HCT116 (cell line): ENCODE measurements around the gene APCDD1L. TPM values are rescaled to one million over a fixed set of nuclear protein-coding genes. Genes with fewer than 3 reads are reported as not detected.

Experiments used
- ATAC-seq: fragments of 200-7000 bp; cut with Tn5 transposase; 2 replicates; pipeline ENCODE4 v1.9.1; 2020; ENCODE audit warnings: mild to moderate bottlenecking, moderate library complexity
- BruUV-seq: library from RNA; stranded (reverse); fragments of 400-500 nt; replicated peaks from 2 replicates; lab custom pipeline; 2021; lab: Mats Ljungman, UMichigan
- CTCF ChIA-PET: fragments of 300-600 bp; sonication (Branson Sonifier 250); formaldehyde crosslinking; loops from one replicate; lab custom pipeline; 2021; ENCODE audit warnings: antibody characterized with exemption; lab: Charles Lee
- POLR2A ChIA-PET: fragments of 300-600, 350-600 bp; sonication (Branson Sonifier 250); formaldehyde crosslinking; loops from one replicate; lab custom pipeline; 2021; ENCODE audit warnings: antibody characterized with exemption; lab: Charles Lee
- RAD21 ChIA-PET, 2 experiments: fragments of 300-600 bp; sonication (Branson Sonifier 250); formaldehyde crosslinking; loops; one replicate each; lab custom pipeline; 2023; ENCODE audit warnings: low total read pairs in 2 of 2; ENCODE audit not compliant: uncharacterized antibody in 2 of 2, unreplicated experiment in 2 of 2, low non-redundant PET in 1 of 2; lab: Charles Lee
- DNase-seq: peaks from one replicate; pipeline ENCODE4 v3.0.0-alpha.2; 2010; ENCODE audit warnings: low read depth, low spot score
- H2AFZ ChIP-seq: fragments of 200-600 bp; shearing (Covaris generic), sonication (generic); 2 replicates; pipeline ENCODE4 v1.6.1; 2017; ENCODE audit warnings: low read depth, mixed run types, mixed read lengths, antibody characterized with exemption, low read length; ENCODE audit not compliant: poor library complexity, severe bottlenecking
- H3K27ac ChIP-seq: 2 replicates; pipeline ENCODE4 v1.5.1; 2012; ENCODE audit warnings: low read depth, low read length
- H3K27me3 ChIP-seq: fragments of 200-600 bp; sonication (generic); 2 replicates; pipeline ENCODE4 v1.6.1; 2016; ENCODE audit warnings: mixed run types, low read length, mixed read lengths; ENCODE audit not compliant: insufficient read depth
- H3K36me3 ChIP-seq, 2 experiments: fragments of 200-500 bp in 1 of 2; fragments of 200-600 bp in 1 of 2; sonication (Bioruptor generic) in 1 of 2; sonication (generic) in 1 of 2; 2 replicates each; pipeline versions ENCODE4 v1.5.1 to v1.6.1; 2014 to 2016; ENCODE audit warnings: low read length in 2 of 2, inconsistent platforms in 1 of 2, mixed read lengths in 1 of 2, mixed run types in 1 of 2; ENCODE audit not compliant: insufficient read depth in 2 of 2, control insufficient read depth in 1 of 2
- H3K4me1 ChIP-seq, 2 experiments: fragments of 200-600 bp in 1 of 2; sonication (generic) in 1 of 2; 2 replicates each; pipeline versions ENCODE4 v1.5.1 to v1.6.1; 2012 to 2017; ENCODE audit warnings: low read length in 2 of 2, inconsistent platforms in 1 of 2, mild to moderate bottlenecking in 1 of 2, mixed read lengths in 1 of 2, mixed run types in 1 of 2, moderate library complexity in 1 of 2; ENCODE audit not compliant: insufficient read depth in 2 of 2, control insufficient read depth in 1 of 2
- H3K4me2 ChIP-seq: fragments of 200-600 bp; sonication (generic); 2 replicates; pipeline ENCODE4 v1.6.1; 2017; ENCODE audit warnings: mixed run types, low read length, mixed read lengths
- H3K4me3 ChIP-seq, 2 experiments: fragments of 200-600 bp in 1 of 2; sonication (generic) in 1 of 2; replicated peaks in 1 of 2; 2 replicates each; pipeline ENCODE4 v1.5.1; 2011 to 2016; ENCODE audit warnings: low read length in 2 of 2, control low read depth in 1 of 2, low read depth in 1 of 2, mild to moderate bottlenecking in 1 of 2, mixed read lengths in 1 of 2, mixed run types in 1 of 2
- H3K79me2 ChIP-seq: fragments of 200-600 bp; sonication (generic); 2 replicates; pipeline ENCODE4 v1.6.1; 2017; ENCODE audit warnings: mild to moderate bottlenecking, mixed run types, low read length, moderate library complexity, mixed read lengths; ENCODE audit not compliant: insufficient read depth
- H3K9ac ChIP-seq: fragments of 200-600 bp; sonication (generic); 2 replicates; pipeline ENCODE4 v1.6.1; 2016; ENCODE audit warnings: low read length, mixed read lengths
- H3K9me2 ChIP-seq: fragments of 200-600 bp; sonication (generic), shearing (Covaris generic); 2 replicates; pipeline ENCODE4 v1.6.1; 2017; ENCODE audit warnings: mixed run types, mild to moderate bottlenecking, moderate library complexity; ENCODE audit not compliant: insufficient read depth
- H3K9me3 ChIP-seq, 2 experiments: fragments of 200-500 bp in 1 of 2; fragments of 200-600 bp in 1 of 2; sonication (Bioruptor generic) in 1 of 2; sonication (generic) in 1 of 2; 2 replicates each; pipeline ENCODE4 v1.6.1; 2014 to 2017; ENCODE audit warnings: low read length in 2 of 2, mixed read lengths in 2 of 2, inconsistent platforms in 1 of 2, low read depth in 1 of 2, mild to moderate bottlenecking in 1 of 2, mixed run types in 1 of 2, moderate library complexity in 1 of 2; ENCODE audit not compliant: control insufficient read depth in 1 of 2, insufficient read depth in 1 of 2
- H4K20me1 ChIP-seq: fragments of 200-600 bp; sonication (generic), shearing (Covaris generic); 2 replicates; pipeline ENCODE4 v1.6.1; 2017; ENCODE audit warnings: mixed run types, mild to moderate bottlenecking, moderate library complexity; ENCODE audit not compliant: insufficient read depth
- EGR1 ChIP-seq: IDR thresholded peaks from 2 replicates; pipeline ENCODE4 v1.6.1; 2012; ENCODE audit warnings: low read depth
- EZH2 ChIP-seq: fragments of 200-600 bp; sonication (generic); IDR thresholded peaks from 2 replicates; pipeline ENCODE4 v1.6.1; 2017; ENCODE audit warnings: antibody characterized with exemption, mixed run types
- FOSL1 ChIP-seq: IDR thresholded peaks from 2 replicates; pipeline ENCODE4 v1.6.1; 2012; ENCODE audit warnings: low read depth
- REST ChIP-seq: IDR thresholded peaks from 2 replicates; pipeline ENCODE4 v1.6.1; 2012; ENCODE audit warnings: low read depth
- SRF ChIP-seq: IDR thresholded peaks from 2 replicates; pipeline ENCODE4 v1.6.1; 2012; ENCODE audit warnings: low read depth
- ZBTB33 ChIP-seq: IDR thresholded peaks from 2 replicates; pipeline ENCODE4 v1.6.1; 2011; ENCODE audit warnings: mild to moderate bottlenecking, low read length, moderate library complexity; ENCODE audit not compliant: insufficient replicate concordance; ENCODE audit errors: extremely low read depth
- ZFX ChIP-seq: fragments of 450-650 bp; IDR thresholded peaks from 2 replicates; pipeline ENCODE4 v1.6.1; 2017
- ZNF274 ChIP-seq: fragments of 200-500 bp; sonication (Bioruptor generic); IDR thresholded peaks from 2 replicates; pipeline ENCODE4 v1.6.1; 2014; ENCODE audit warnings: mild to moderate bottlenecking, low read depth, low read length, inconsistent platforms
- intact Hi-C: fragments of 100-400 bp; cut with micrococcal nuclease; formaldehyde crosslinking; loops from 2 replicates; pipeline ENCODE4 v1.10.0; 2022
- total RNA-seq: library from RNA; stranded (reverse); gene quantifications from one replicate; pipeline ENCODE4 v1.2.1, GENCODE V29; 2021; ENCODE audit not compliant: unreplicated experiment
- TF ChIP-seq, protein P1 (sequence below): IDR thresholded peaks from 2 replicates; pipeline ENCODE4 v1.6.1; 2012

The APCDD1L gene
- total RNA-seq, 1 experiment from 2014 or later: not detected

- TF ChIP-seq, protein P1, sequence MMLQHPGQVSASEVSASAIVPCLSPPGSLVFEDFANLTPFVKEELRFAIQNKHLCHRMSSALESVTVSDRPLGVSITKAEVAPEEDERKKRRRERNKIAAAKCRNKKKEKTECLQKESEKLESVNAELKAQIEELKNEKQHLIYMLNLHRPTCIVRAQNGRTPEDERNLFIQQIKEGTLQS: no peak
- TF ChIP-seq EGR1: no peak
- no peak for TF ChIP-seq ZFX
Measured at GRCh38 chr20:58450254-58450653, 64.9 kb downstream of the APCDD1L start (continued).

GRCh38 chr20:58449681-58450221, 65.4 kb downstream of the APCDD1L start:
- no peak overlapping the region for H2AFZ ChIP-seq
- H3K27me3 ChIP-seq: no peaks in the 10 kb centered on the region
- no peaks in the 10 kb centered on the region for H3K79me2 ChIP-seq
- no peaks in the 10 kb centered on the region for H4K20me1 ChIP-seq
- H3K27ac ChIP-seq: no peak overlapping the region
- no peaks in the 10 kb centered on the region for H3K4me1 ChIP-seq
- BruUV-seq: no TSS peak
- intact Hi-C loops: no loop called here
- H3K4me3 ChIP-seq: no peak overlapping the region
- DNase-seq: no peak
- no peak for ATAC-seq
- POLR2A ChIA-PET: no interaction called here
- no peak overlapping the region for H3K9ac ChIP-seq
- H3K4me2 ChIP-seq: no peak overlapping the region
- no peaks in the 10 kb centered on the region; a peak in 1 of 4 replicates for H3K9me3 ChIP-seq
- TF ChIP-seq EZH2 (no peak), SRF (no peak), REST (no peak), ZBTB33 (no peak), ZNF274 (no peak), FOSL1 (no peak)
- RAD21 ChIA-PET: no interaction called here
- no peaks in the 10 kb centered on the region for H3K9me2 ChIP-seq
- peaks cover 4% of the 10 kb centered on the region in 2 experiments; a peak in 3 of 4 replicates for H3K36me3 ChIP-seq
- CTCF ChIA-PET: no interaction called here
